Mesendoderm (in vitro differentiated cells): ENCODE data around the gene ALDH1A3.

ENCODE experiments used
- DNase-seq: peaks from one replicate; pipeline ENCODE4 v3.0.0; 2013
- H2AK5ac ChIP-seq: 2 replicates; pipeline ENCODE4 v1.6.1; 2013; ENCODE audit warnings: low read length, inconsistent platforms
- H2BK120ac ChIP-seq: 2 replicates; pipeline ENCODE4 v1.6.1; 2013; ENCODE audit warnings: low read depth, mild to moderate bottlenecking, low read length, moderate library complexity, mixed read lengths
- H2BK15ac ChIP-seq: replicated peaks from 2 replicates; pipeline ENCODE4 v1.6.1; 2013; ENCODE audit warnings: low read depth, mild to moderate bottlenecking, moderate library complexity
- H2BK5ac ChIP-seq: 2 replicates; pipeline ENCODE4 v1.6.1; 2013; ENCODE audit warnings: low read length, inconsistent platforms
- H3K18ac ChIP-seq: 2 replicates; pipeline ENCODE4 v1.6.1; 2013; ENCODE audit warnings: mild to moderate bottlenecking, low read length, mixed read lengths
- H3K23ac ChIP-seq: one replicate; pipeline ENCODE4 v1.6.1; 2013; ENCODE audit warnings: low read length
- H3K27ac ChIP-seq: 2 replicates; pipeline ENCODE4 v1.5.1; 2013; ENCODE audit warnings: low read depth, mild to moderate bottlenecking, inconsistent platforms, low read length, moderate library complexity
- H3K27me3 ChIP-seq: 2 replicates; pipeline ENCODE4 v1.6.1; 2013; ENCODE audit warnings: low read length, control low read depth, mild to moderate bottlenecking, inconsistent platforms; ENCODE audit not compliant: insufficient read depth, poor library complexity
- H3K36me3 ChIP-seq: 2 replicates; pipeline ENCODE4 v1.6.1; 2013; ENCODE audit warnings: low read length, inconsistent platforms; ENCODE audit not compliant: control insufficient read depth, insufficient read depth
- H3K4ac ChIP-seq: one replicate; pipeline ENCODE4 v1.6.1; 2013; ENCODE audit warnings: low read depth, mild to moderate bottlenecking, low read length, moderate library complexity
- H3K4me1 ChIP-seq: 2 replicates; pipeline ENCODE4 v1.6.1; 2013; ENCODE audit warnings: low read depth, low read length, inconsistent platforms; ENCODE audit not compliant: control insufficient read depth
- H3K4me2 ChIP-seq: 2 replicates; pipeline ENCODE4 v1.6.1; 2013; ENCODE audit warnings: low read length
- H3K4me3 ChIP-seq: 2 replicates; pipeline ENCODE4 v1.5.1; 2013; ENCODE audit warnings: mild to moderate bottlenecking, low read length
- H3K56ac ChIP-seq: one replicate; pipeline ENCODE4 v1.6.1; 2013; ENCODE audit warnings: low read length
- H3K79me1 ChIP-seq: 2 replicates; pipeline ENCODE4 v1.6.1; 2013; ENCODE audit warnings: low read length, inconsistent platforms
- H3K79me2 ChIP-seq: 2 replicates; pipeline ENCODE4 v1.6.1; 2013; ENCODE audit warnings: mild to moderate bottlenecking, low read length; ENCODE audit not compliant: control insufficient read depth, insufficient read depth
- H3K9ac ChIP-seq: 2 replicates; pipeline ENCODE4 v1.6.1; 2013; ENCODE audit warnings: low read length, inconsistent platforms
- H4K5ac ChIP-seq: one replicate; pipeline ENCODE4 v1.6.1; 2013; ENCODE audit warnings: low read length
- H4K8ac ChIP-seq: one replicate; pipeline ENCODE4 v1.6.1; 2013; ENCODE audit warnings: low read depth, mild to moderate bottlenecking, control low read depth, low read length, moderate library complexity
- WGBS: extraction: QIAGEN DNeasy Blood & Tissue Kit; methylation state at CpG from one replicate; pipeline ENCODE4 v1.1.7; 2013; ENCODE audit warnings: low lambda C conversion rate, missing lambda C conversion rate; ENCODE audit not compliant: insufficient coverage; ENCODE audit errors: extremely low coverage; 5-methylcytosine and 5-hydroxymethylcytosine counted together

The ALDH1A3 gene

DNA sequence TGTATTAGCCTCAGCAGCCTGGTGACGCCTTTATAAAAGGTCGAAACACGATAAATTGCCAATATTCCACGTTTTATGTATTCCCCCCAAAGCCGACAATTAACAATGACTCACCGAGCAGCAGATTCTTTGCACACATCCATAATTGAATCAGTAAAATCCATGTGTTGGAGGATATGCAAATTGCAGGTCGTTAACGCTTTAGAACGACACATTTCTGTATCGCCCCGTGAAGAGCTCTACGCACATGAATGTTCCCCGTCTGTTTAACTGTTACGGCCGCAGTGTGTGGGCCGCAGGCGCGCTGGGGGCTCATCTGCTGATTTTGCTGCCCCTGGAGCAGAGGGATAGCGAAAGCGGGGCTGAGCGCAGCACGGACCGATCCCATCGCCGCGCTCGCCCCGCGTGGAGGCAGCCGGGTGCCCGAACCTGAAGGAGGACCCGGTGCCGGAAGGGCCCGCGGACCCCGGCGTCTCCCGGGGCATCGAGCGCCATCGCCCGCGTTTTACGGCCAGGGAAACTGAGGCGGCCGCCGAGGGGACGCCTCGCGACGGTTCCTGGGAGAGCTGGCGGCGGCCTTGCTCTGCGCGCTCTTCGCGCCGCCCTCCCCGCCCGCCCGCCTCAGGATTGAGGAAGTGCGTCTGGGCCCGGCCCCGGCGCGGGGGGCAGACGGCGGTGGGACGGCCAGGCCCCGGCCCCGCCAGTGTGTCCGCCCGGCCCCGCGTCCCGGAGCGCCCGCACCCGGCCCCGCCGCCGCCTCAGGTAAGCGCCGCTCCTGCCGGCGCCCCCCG lies 39.3 kb downstream of the ALDH1A3 start, which contains the start of gene LRRK1:
LRRK1 (plus strand) TSS at position 668 of the 791 bp plus-strand sequence. CDS start 5,276 bp downstream, outside the sequence.
- Histone ChIP-seq H3K4ac (no peak within 1 kb of the TSS), H3K4me1 (peaks cover 3% of the 10 kb centered on the region), H3K36me3 (no peaks in the 10 kb centered on the region), H3K27me3 (peaks cover 25% of the 10 kb centered on the region), H4K8ac (no peak within 1 kb of the TSS), H3K79me1 (no peaks in the 10 kb centered on the region), H2AK5ac (no peak within 1 kb of the TSS), H4K5ac (no peak within 1 kb of the TSS), H3K4me2 (peak within 1 kb of the TSS; percentile 79), H3K27ac (no peak within 1 kb of the TSS), H3K9ac (peak within 1 kb of the TSS; percentile 58), H3K56ac (peak within 1 kb of the TSS; percentile 69), H2BK120ac (no peak within 1 kb of the TSS), H3K18ac (peak within 1 kb of the TSS; percentile 43), H2BK15ac (no peak within 1 kb of the TSS), H2BK5ac (no peak within 1 kb of the TSS), H3K23ac (no peak within 1 kb of the TSS), H3K79me2 (no peaks in the 10 kb centered on the region), H3K4me3 (peak within 1 kb of the TSS; percentile 36)
- DNase-seq: peak; percentile 29
- WGBS: no CpG with 5 or more reads among the region's 87 CpGs

DNA sequence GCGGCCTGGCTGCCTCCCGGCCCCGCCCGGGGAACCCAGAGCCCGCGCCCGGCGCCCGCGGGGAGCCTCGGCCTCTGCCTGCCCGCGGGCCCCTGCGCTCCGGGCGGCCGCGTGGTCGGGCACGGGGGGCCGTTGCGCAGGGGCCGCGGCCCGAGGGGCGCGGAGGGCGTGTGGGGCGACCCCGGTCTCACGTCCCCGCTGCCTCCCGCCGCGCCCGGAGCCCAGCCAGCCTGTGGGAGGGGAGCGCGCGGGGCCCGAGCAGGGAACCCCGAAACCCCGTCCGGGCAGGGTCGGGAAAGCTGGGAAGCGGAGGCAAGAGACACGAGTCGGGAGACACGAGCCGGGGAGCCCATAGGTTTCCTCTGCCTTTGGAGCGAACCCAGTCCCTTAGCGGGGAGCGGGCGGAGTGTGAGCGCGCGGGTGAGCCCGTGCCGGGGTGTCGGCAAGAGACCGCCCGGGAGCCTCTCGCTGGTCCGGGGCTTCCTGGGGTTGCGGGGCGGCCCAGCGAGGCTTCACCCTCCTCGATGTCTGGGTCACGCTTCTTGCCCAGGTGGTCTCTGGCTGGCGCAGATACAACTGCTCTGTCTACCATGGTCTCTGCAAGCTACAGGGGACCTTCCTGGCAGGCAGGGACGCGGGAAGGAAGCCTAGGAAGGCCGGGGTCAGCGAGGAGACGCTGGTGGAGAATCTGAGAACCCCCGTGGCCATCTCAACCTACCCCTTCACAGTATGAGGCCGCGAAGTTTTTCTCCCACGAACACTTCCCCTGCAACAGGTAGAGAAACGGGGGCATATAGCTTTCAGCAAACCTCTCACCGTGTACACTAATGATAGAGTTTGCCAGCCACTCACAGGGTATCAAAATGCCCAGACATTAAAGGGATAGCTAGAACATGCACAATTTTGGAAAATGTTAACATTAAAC lies 40.1 kb downstream of the ALDH1A3 start:
- no peak overlapping the region for H2BK5ac ChIP-seq
- no peaks in the 10 kb centered on the region for H3K36me3 ChIP-seq
- H3K4me3 ChIP-seq: peak overlapping the region; percentile 20
- no peak overlapping the region for H4K8ac ChIP-seq
- no peak overlapping the region for H2AK5ac ChIP-seq
- H3K27me3 ChIP-seq: peaks cover 25% of the 10 kb centered on the region
- no peak overlapping the region for H3K23ac ChIP-seq
- H3K56ac ChIP-seq: peak overlapping the region; percentile 62
- H3K79me2 ChIP-seq: no peaks in the 10 kb centered on the region
- peaks cover 3% of the 10 kb centered on the region for H3K4me1 ChIP-seq
- no peak for DNase-seq
- no CpG with 5 or more reads among the region's 80 CpGs for WGBS
- no peak overlapping the region for H3K27ac ChIP-seq
- H2BK15ac ChIP-seq: no peak overlapping the region
- peak overlapping the region; percentile 43 for H3K18ac ChIP-seq
- H2BK120ac ChIP-seq: no peak overlapping the region
- no peak overlapping the region for H4K5ac ChIP-seq
- H3K4me2 ChIP-seq: peak overlapping the region; percentile 64
- H3K9ac ChIP-seq: peak overlapping the region; percentile 58
- H3K79me1 ChIP-seq: no peaks in the 10 kb centered on the region
- H3K4ac ChIP-seq: no peak overlapping the region

DNA sequence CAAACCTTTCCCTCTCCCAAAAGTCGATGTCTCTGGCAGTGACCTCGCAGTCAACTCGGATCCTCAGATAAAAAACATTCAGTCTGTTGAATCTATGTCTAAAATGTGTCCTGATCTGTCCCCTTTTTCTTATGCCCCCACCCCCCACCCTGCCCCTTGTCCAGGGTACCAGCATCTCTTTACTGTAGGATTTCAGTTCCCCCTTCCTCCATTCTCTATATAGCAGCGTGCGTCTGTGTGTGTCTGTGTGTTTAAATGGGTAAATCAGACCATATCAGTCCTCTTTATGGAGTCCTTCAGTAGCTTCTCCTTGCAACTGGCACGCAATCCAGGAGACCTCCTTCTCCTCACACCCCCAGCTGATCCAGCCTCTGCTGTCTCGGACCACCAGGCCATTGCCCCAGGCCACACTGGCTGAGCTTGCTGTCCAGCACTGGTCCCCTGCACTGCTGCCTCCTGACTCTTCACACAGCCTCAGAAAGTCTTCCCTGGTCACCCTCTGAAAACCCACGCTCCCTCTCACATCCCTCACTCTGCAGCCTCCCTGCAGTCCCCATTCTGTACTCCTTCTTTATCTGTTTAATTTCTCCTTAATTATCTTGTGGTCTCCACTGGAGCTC lies 41.0 kb downstream of the ALDH1A3 start:
- no peak overlapping the region for H3K27ac ChIP-seq
- H3K36me3 ChIP-seq: no peaks in the 10 kb centered on the region
- WGBS: no CpG with 5 or more reads among the region's 8 CpGs
- H2BK15ac ChIP-seq: no peak overlapping the region
- H3K9ac ChIP-seq: no peak overlapping the region
- H3K4me3 ChIP-seq: no peak overlapping the region
- H4K5ac ChIP-seq: no peak overlapping the region
- peaks cover 25% of the 10 kb centered on the region for H3K27me3 ChIP-seq
- H3K4me1 ChIP-seq: peaks cover 3% of the 10 kb centered on the region
- no peak overlapping the region for H2AK5ac ChIP-seq
- DNase-seq: no peak
- no peak overlapping the region for H3K4ac ChIP-seq
- no peak overlapping the region for H2BK5ac ChIP-seq
- H4K8ac ChIP-seq: no peak overlapping the region
- H3K23ac ChIP-seq: no peak overlapping the region
- H2BK120ac ChIP-seq: no peak overlapping the region
- no peaks in the 10 kb centered on the region for H3K79me1 ChIP-seq
- no peak overlapping the region for H3K56ac ChIP-seq
- no peak overlapping the region for H3K18ac ChIP-seq
- H3K4me2 ChIP-seq: no peak overlapping the region
- H3K79me2 ChIP-seq: no peaks in the 10 kb centered on the region

DNA sequence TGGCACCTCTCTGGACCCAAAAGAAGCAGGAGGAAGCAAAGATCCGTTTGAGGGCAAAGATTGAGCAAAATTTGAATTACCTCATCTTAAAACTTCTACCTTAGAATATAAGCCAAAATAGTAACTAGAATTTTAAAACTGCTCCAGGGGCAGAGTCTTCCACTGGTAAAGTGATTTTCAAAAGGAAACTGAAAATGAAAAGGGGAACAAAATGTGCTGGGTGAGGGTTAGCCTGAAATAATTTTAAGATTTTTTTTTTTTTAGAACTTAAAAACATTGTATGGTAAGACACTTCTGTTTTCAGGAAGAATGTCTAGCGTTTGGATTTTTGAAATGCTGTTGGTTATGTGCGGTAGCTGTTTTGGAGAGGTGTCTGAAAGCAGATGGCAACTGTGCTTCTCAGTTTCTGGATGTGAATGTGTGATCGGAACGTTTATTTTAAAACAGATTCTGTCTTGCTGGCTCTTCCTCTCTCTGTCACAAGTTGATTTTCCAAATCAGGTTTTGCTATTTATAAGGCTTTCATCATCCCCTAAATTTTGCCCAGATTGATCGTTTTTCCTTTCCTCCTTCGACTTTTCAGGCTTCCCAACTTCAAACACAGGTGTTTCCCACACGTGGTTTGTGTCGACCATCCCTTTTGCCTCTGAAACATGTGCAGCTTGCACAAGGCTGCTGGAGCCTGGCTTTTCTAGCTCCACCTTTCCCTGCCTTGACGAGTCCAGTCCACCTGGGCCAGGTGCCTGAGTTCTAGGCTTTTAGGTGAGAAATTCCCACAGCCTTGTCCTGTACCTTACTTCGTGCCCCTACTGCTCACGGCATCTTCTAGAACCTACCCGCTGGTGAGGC lies 42.8 kb downstream of the ALDH1A3 start:
- no peaks in the 10 kb centered on the region for H3K79me2 ChIP-seq
- H3K4ac ChIP-seq: no peak overlapping the region
- no CpG with 5 or more reads among the region's 13 CpGs for WGBS
- H3K79me1 ChIP-seq: no peaks in the 10 kb centered on the region
- H4K5ac ChIP-seq: no peak overlapping the region
- no peak overlapping the region for H2BK5ac ChIP-seq
- H3K18ac ChIP-seq: no peak overlapping the region
- no peaks in the 10 kb centered on the region for H3K36me3 ChIP-seq
- no peak overlapping the region for H3K27ac ChIP-seq
- no peak overlapping the region for H4K8ac ChIP-seq
- peaks cover 3% of the 10 kb centered on the region for H3K4me1 ChIP-seq
- no peak overlapping the region for H3K23ac ChIP-seq
- H3K4me3 ChIP-seq: no peak overlapping the region
- peaks cover 25% of the 10 kb centered on the region for H3K27me3 ChIP-seq
- no peak overlapping the region for H3K4me2 ChIP-seq
- no peak overlapping the region for H2BK120ac ChIP-seq
- H2AK5ac ChIP-seq: no peak overlapping the region
- H2BK15ac ChIP-seq: no peak overlapping the region
- no peak for DNase-seq
- no peak overlapping the region for H3K9ac ChIP-seq
- no peak overlapping the region for H3K56ac ChIP-seq

GRCh38 chr15:100923076-100923475 lies 43.4 kb downstream of the ALDH1A3 start:
- H3K27me3 ChIP-seq: peaks cover 25% of the 10 kb centered on the region

More at GRCh38 chr15:100923076-100923475, 43.4 kb downstream of the ALDH1A3 start:
- H2BK5ac ChIP-seq: no peak overlapping the region
- H2BK120ac ChIP-seq: no peak overlapping the region
- no CpG with 5 or more reads among the region's 7 CpGs for WGBS
- peaks cover 3% of the 10 kb centered on the region for H3K4me1 ChIP-seq
- H3K4ac ChIP-seq: no peak overlapping the region
- no peaks in the 10 kb centered on the region for H3K79me1 ChIP-seq
- H2BK15ac ChIP-seq: no peak overlapping the region
- H3K23ac ChIP-seq: no peak overlapping the region
- no peak overlapping the region for H4K5ac ChIP-seq
- H3K79me2 ChIP-seq: no peaks in the 10 kb centered on the region
- H2AK5ac ChIP-seq: no peak overlapping the region
- H3K56ac ChIP-seq: no peak overlapping the region
- H3K27ac ChIP-seq: no peak overlapping the region
- H4K8ac ChIP-seq: no peak overlapping the region
- H3K36me3 ChIP-seq: no peaks in the 10 kb centered on the region
- no peak overlapping the region for H3K9ac ChIP-seq
- no peak overlapping the region for H3K18ac ChIP-seq
- H3K4me3 ChIP-seq: no peak overlapping the region
- DNase-seq: no peak
- H3K4me2 ChIP-seq: no peak overlapping the region
